ENCODE results near the gene ATP6V1G3. TPM values are rescaled to one million over a fixed set of nuclear protein-coding genes. Genes with fewer than 3 reads are reported as not detected.

The ATP6V1G3 gene
- total and polyA plus RNA-seq, 9 of the 15 experiments (the other 6 are each of a cell fraction or from before 2014, with no cell fraction given) = 0.32 TPM; not detected in 8

- TF ChIP-seq EZH2 (IDR thresholded peaks at IDR 0.05; ENCODE audit: borderline replicate concordance, low read depth, low read length) (no peak), JUND (IDR thresholded peaks at IDR 0.05; ENCODE audit: borderline replicate concordance, low read depth, low read length) (no peak), JUND (tag; IDR thresholded peaks at IDR 0.05; ENCODE audit: borderline replicate concordance, low read depth, low read length) (no peak)
These were observed 46.3 kb downstream of the ATP6V1G3 start (continued) for GRCh38 chr1:198494139-198494538.

GRCh38 chr1:198493329-198493728, 47.2 kb downstream of the ATP6V1G3 start:
- DNase-seq (ENCODE audit: extremely low read depth in 1 of 4, low spot score in 3 of 4) (no peak), FAIRE-seq (no peak), ATAC-seq (no peak; the same call in 2 of the 3 replicates)
- Histone ChIP-seq H3K4me3 (no peak overlapping the region), H3K9me1 (ENCODE audit: control insufficient read depth, insufficient read depth, low read length) (no peaks in the 10 kb centered on the region), H3K27ac (ENCODE audit: extremely low read depth, low read depth, low read length) (no peak overlapping the region), H3K4me1 (replicated peaks in 1 of 2; ENCODE audit: control insufficient read depth in 2 of 2, insufficient read depth in 2 of 2, low read length in 2 of 2) (peaks cover 0 to 6% of the 10 kb centered on the region in 2 experiments; a peak in 1 of 5 replicates), H3K79me2 (ENCODE audit: control insufficient read depth, insufficient read depth, low read length) (no peaks in the 10 kb centered on the region), H3K9ac (ENCODE audit: insufficient read depth in 1 of 2, low read depth in 2 of 2, low read length in 2 of 2) (no peak overlapping the region), H3K9me3 (replicated peaks; ENCODE audit: control insufficient read depth, insufficient read depth, low read depth, low read length) (no peaks in the 10 kb centered on the region), H3K4me2 (ENCODE audit: insufficient read depth, low read length) (no peak overlapping the region), H3K27me3 (ENCODE audit: control insufficient read depth in 2 of 2, insufficient read depth in 2 of 2, low read length in 2 of 2) (no peaks in the 10 kb centered on the region), H2AFZ (ENCODE audit: low read depth, low read length) (no peak overlapping the region), H3K36me3 (ENCODE audit: control insufficient read depth, insufficient read depth, low read length) (no peaks in the 10 kb centered on the region), H4K20me1 (replicated peaks; ENCODE audit: control insufficient read depth, insufficient read depth, low read length) (no peaks in the 10 kb centered on the region)
- BruUV-seq (replicated peaks) = no TSS peak
- WGBS (ENCODE audit: insufficient coverage, low coverage, missing lambda C conversion rate) = 43% methylated on average over 10 of the region's 10 CpGs
- intact Hi-C loops (cut with micrococcal nuclease) = no loop called here
- in situ Hi-C loops (cut with MboI) = no loop called here
- CTCF ChIA-PET (ENCODE audit: low intra/inter-chr PET ratio) = no interaction called here
- POLR2A ChIA-PET = interaction anchor here (0.6 kb wide), 2 partner anchors 26 to 429 kb away, joined by 3 to 4 read pairs; no protein-coding TSS in a partner anchor
- TF ChIP-seq CLOCK (CRISPR knock-in tag; IDR thresholded peaks at IDR 0.05; ENCODE audit: borderline replicate concordance) (no peak), CREB3 (tag; conservative IDR thresholded peaks at IDR 0.05; ENCODE audit: low read depth) (no peak), ZBTB9 (CRISPR knock-in tag; IDR thresholded peaks at IDR 0.05) (no peak), TEAD1 (CRISPR knock-in tag; IDR thresholded peaks at IDR 0.05) (no peak), PHB (CRISPR knock-in tag; IDR thresholded peaks at IDR 0.05) (no peak), RHOXF2B (CRISPR knock-in tag; conservative IDR thresholded peaks at IDR 0.05) (no peak), ZNF507 (tag; conservative IDR thresholded peaks at IDR 0.05) (no peak), KHSRP (IDR thresholded peaks at IDR 0.05) (no peak), ZSCAN32 (CRISPR knock-in tag; IDR thresholded peaks at IDR 0.05) (no peak), HCFC1 (IDR thresholded peaks at IDR 0.05; ENCODE audit: low read depth, low read length) (no peak), ID3 (CRISPR knock-in tag; IDR thresholded peaks at IDR 0.05) (no peak), ID3 (tag; IDR thresholded peaks at IDR 0.05) (no peak), KLF10 (CRISPR knock-in tag; IDR thresholded peaks at IDR 0.05) (no peak), WHSC1 (IDR thresholded peaks at IDR 0.05; ENCODE audit: low read length) (no peak), ETV5 (CRISPR knock-in tag; IDR thresholded peaks at IDR 0.05; ENCODE audit: low read depth) (no peak)

Measured in K562 (cell line).